ENCODE results near the gene GTF2A1.

Gene GTF2A1

DNA sequence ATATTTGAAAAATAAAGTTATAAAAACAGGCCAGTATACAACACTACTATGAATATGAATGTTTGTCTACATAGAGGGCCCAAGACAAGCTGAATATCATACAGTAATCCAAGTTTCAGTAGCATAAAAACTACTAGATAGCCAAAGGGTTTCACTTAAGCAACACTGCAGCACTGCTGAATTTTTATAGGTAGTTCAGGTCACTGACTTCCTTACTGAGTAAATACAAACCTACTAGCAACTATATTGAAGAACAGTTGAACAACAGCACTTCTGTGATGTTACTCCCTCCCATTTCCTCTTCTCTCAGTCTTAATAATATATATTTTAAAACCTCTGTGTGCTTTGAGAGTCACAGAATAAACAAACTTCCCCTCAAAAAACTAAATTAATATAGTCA lies 42.7 kb downstream of the GTF2A1 start:
- no peak for DNase-seq (ENCODE audit: low read depth in 2 of 2)

DNA sequence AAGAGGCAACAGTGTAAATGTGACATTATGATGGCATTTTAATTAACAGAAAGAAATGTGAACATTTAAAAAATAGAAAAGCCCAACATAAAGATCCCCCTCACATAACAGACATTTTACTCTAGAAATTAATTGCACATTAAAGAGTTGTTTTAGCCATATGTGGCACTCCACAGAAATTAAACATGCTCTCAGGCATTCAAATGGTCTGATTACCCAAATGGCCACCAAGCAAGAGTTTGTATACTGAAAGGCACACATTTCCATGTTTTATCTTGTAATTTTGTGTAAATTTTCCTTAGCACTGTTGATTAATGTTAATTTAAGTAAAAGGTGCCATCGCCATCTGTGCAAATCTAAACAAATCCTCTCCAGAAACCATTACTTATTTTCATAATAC lies 43.5 kb downstream of the GTF2A1 start:
- no peak for DNase-seq (ENCODE audit: low read depth in 2 of 2)

DNA sequence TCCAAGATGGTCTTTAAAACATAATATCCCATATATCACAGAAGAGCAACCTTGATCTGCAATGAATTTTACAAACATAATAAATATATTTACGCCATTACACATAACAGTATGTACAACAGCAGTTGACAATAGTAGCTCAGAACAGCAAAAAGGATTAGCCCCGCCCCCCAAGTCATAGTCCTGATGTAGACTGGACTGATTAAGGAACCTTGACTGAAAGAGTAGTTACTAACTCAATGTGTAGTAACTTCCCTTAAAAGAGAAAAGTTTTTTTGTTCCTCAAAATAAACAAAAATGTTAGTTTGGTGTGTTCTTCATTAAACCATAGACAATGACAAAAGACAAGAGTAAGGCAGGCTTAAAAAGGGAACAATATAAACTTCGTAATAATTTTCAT lies 44.5 kb downstream of the GTF2A1 start:
- DNase-seq (ENCODE audit: low read depth in 2 of 2) = no peak

DNA sequence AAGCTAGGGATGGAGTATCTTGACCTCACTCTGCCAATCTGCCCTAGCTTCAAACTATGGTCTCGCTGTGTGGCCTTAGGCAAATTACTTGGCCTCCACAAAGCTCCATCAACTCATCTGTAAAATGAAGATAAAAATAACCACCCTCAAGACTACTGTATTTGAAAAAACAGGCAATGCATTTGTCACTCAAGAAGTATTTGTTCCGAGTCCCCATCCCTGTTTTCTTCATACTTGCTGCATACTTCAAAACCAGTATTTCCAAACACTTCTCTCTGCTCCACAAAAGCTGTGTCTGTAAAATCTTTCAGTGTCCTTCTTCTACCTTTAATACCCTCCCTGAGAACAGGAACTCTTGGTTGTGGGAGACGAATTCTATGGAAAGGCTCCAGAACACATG lies 47.9 kb downstream of the GTF2A1 start:
- DNase-seq (ENCODE audit: low read depth in 2 of 2) = no peak

DNA sequence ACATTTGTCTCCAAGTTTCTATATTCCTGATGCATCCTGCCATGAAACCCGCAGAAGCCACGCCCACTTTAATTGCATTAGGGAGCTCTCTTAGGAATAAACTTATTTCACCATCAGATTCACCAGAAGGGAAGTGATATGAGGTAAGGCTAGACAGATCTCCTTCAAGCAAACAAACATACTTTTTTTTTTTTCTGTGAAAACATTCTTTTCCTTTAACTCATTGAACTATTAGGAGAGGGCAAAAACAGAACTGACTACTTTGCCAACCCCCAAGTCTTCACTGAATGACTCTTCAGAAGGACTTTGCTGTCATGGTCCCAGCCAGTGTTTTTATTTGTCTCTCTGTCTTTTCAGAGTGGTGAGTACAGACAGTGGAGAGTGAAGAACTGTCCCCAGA lies 48.4 kb downstream of the GTF2A1 start:
- no peak for DNase-seq (ENCODE audit: low read depth in 2 of 2)

DNA sequence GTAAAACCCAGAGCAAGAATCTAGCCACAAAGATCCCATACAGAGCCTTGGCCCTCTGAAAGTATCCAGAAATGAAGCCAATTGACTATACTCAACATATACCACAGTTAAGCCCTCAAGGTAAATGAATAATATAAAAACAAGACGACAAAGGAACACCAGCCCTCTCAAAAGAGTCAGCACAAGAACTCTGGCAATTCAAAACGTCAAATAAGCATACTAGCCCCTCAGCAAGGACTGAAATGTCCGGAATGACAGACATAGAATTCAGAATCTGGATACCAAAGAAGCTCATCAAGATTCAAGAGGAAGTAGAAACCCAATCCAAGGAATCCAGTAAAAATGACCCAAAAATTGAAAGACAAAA lies 49.9 kb downstream of the GTF2A1 start:
- DNase-seq (ENCODE audit: low read depth in 2 of 2) = no peak

DNA sequence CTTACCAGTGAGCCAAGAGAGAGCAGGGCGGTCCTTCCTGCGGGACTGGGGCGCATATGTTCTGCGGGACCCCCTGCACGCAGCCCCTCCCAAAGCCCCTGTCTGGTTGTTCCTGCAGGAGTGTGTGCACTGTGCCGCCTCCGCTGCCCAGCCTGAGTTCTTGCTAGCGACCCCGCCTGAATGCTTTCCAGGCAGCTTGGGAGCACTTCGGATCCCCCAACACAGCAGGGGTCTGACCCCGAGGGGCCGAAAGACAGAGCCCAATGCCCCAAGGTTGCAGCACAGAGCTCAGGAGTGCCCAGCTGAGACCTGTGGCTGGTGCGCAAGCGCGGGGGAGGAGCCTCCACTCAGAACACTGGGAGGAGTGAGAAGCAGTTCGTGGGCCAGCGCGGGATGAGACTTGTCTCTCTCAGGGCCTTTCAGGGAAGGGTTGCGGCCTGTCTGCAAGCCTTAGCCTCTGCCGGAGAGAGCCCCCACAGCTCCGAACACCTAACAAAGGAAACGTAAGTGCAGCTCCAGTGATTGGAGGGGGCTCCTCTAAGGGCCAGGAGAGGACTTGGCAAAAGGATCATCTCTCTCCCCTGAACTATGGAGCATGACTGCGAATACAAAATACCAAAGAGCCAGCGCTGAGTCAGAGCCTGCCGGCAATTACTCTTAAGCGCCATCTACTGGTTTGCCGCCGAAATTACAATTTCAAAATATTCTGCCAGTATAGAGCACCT lies 50.5 kb downstream of the GTF2A1 start:
- DNase-seq (ENCODE audit: low read depth in 2 of 2) = peak; percentile 83 to 84

DNA sequence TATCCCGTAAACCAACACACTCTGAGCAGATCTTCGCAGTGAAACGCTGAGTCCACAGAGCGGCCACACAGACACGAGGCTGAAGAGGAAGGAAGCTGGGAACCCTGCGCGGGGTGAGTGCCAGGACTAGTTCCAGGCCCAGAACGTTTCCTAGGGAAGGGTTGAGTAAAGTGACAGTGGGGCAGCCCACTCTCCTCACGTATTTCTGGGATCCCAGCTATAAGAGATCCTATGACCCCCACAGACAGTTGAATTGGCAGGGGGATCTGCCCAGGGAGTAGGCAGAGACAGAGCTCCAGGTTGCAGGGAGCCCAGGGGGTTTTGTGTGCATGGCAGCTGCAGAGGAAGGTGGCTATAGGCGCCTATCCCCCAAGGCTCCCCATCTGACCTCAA lies 51.1 kb downstream of the GTF2A1 start:
- no peak for DNase-seq (ENCODE audit: low read depth in 2 of 2)

DNA sequence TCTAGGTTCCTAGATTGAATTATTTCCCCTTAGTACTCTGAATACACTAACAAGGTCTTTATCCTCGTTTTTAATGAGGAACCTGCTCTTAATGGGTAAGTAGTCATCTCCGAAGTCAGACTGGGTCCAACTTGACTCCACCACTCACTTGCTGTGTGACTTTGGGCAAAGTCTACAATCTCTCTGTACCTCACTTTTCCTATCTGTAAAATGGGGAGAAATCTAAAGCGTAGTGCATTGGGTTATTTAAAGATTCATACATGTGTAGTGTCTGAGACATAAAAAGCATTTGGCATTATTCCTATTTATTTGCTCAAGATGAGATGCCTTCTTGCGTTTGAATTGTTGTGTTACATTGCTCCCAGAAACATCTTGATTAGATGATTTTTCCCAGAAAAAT lies 51.5 kb downstream of the GTF2A1 start:
- no peak for DNase-seq (ENCODE audit: low read depth in 2 of 2)

DNA sequence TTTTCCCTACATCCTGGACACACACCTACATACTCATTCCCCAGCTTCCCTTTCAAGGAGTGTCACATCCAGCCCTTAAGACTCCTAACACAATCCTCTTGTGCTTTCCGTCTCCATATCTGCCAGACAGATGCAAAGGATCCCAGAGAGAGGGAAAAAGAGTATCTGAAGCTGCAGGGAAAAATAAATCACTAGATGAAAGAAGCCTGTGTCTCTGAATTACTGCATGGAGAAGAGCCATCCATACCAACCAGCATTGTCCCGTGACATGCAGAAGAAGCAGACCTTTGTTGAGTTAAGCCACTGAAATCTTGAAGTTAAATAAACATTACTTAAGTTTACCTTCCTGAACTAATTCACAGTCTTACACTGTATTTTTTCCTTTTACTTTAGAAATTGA lies 54.6 kb downstream of the GTF2A1 start:
- no peak for DNase-seq (ENCODE audit: low read depth in 2 of 2)

DNA sequence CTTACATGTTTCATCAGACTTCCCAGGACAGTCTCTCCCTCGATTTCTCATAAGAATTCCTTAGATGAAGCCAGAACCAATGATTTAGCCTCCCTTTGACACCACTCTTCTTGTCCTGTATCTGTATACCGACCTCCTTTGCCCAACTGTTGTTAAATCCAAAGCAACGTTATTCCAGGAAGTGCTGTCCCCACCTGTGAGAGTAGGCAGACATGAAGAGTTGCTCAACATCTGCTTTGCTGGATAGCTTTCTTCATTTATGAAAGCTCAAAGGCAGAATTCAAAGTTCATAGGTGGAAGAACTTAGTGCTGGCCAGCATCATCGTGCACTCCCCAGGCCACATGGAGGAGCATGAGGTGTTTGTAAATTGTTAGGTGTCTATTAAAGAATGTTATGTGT lies 55.6 kb downstream of the GTF2A1 start:
- DNase-seq (ENCODE audit: low read depth in 2 of 2) = no peak

DNA sequence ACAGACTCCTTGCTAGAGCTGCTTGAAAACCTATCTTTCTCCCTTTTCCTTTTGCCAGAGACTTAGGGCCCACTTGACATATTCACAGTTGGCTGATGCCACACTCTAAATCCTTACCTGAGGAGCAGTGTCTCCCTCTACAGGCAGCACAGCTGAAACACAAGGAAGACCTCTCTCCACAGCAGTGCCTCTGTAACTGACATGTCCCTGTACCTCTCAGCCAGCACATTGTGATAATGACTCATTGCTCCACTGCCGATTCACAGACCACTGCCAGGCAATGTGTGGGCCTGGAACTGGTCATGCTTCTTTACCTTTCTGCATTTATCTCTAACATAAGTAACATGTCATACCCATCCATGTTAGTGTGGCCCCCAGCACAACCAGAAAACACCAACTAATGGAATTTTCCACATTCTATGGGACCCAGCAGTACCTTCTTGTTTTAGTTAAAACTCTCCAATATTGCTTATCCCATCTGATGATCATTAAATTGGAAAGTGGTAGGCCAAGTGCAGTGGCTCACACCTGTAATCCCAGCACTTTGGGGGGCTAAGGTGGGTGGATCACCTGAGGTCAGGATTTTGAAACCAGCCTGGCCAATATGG lies 56.5 kb downstream of the GTF2A1 start:
- DNase-seq (ENCODE audit: low read depth in 2 of 2) = peak; percentile 69 to 71

DNA sequence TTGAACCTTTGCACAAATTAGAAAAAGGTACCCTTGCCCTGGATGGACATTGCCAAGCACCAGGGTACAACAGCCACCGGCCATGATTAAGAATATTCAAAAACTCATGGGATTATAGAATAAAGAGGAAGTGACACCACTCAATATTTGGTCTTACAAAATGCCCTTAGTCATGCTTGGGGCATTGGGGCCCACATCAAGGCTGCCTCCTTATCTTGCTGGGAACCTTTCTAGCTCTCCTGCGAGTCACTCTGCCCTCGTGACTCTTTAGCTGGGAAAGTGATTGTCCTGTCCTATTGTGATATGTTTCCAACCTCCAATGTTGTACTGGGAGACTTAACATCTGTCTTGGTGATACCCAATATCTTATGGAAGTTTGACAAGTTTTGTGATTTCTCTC lies 57.8 kb downstream of the GTF2A1 start:
- no peak for DNase-seq (ENCODE audit: low read depth in 2 of 2)

DNA sequence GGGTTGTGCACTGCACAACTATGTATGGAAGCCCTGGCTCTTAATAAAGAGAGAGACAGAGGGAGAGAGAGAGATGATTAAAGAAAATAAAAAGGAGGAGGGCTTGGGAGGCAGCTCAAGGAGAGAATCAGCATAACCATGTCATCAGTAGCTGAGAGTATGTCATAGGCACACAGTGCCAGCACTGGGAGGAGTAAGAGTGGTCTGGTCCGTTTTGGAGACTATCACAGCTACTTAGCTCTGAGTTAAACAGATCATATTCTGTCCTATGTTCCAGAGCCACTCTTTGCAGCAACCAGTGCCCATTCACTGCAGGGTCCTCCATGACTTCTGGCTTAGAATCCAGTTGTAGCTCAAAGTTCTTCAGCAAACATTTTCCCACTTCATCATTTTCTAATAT lies 59.0 kb downstream of the GTF2A1 start:
- DNase-seq (ENCODE audit: low read depth in 2 of 2) = no peak

DNA sequence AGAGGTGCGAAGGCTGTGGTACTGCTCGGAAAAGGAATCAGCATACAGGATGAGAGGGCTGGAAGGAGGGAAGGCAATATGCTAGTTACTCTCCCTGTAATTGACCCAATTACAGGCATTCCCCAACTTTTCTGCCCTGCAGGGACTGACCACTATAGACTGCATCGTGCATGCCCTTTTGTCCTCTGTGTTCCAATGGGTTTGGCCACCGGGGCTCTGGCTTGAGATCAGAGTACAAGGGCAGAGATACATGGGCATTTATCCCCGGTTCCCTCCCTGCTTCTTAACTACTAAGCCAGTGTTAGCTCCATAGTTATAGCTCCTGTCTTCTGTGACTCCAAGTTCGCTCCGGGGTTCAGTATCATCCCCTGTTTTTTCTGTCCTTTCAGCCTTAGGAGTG lies 59.7 kb downstream of the GTF2A1 start:
- DNase-seq (ENCODE audit: low read depth in 2 of 2) = no peak

DNA sequence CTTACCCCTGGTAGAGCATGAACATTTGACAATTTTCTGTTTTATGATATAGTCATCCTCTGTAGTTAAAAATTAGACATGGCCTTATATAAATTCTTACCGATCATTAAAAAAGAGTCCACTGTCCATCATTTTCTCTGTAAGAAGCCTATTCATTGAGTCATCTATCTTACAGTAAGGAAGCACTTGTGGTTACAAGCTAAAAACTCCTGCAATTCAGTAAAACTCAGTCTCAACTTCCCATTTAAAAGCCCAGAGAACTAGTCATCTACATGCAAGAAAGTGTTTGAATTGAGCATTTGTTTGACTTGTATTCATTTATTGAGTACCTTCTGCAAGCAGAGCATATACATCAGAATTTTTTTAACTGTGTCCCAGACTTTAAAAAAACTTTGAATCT lies 63.3 kb downstream of the GTF2A1 start:
- DNase-seq (ENCODE audit: low read depth in 2 of 2) = no peak

DNA sequence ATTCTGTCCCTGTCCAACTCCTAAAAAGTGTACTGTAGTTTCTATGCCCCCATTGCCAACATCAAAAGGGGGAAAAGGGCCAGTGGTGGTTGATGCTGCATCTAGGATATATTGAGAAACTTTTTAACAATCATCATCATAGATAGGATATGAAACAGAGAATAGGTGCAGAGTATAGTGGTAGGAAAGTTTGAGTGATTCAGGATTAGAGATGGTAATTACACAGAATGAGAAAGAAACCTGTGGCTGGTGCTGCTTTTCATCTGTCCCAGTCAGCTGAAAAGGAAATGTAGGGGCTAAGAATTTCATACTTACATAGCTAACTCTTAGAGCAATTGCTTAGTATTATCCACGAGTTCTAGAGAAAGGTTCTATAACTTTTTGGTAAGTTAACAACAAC lies 67.6 kb downstream of the GTF2A1 start:
- DNase-seq (ENCODE audit: low read depth in 2 of 2) = peak in 1 of 2 donors; percentile 3

DNA sequence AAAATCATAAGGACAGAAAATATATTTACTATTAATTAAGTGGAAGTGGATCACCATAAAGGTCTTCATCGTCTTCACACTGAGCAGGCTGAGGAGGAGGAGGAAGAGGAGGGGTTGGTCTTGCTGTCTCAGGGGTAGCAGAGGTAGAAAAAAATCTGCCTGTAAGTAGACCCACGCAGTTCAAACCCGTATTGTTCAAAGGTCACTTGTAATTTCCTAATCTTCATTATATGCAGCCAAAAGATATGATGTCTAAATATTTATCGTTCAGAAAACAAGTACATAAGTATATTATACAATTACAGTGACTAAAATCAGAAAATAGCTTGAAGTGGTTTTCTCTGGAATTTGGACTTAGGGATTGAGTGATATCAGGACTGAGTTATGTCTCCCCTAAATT lies 72.1 kb downstream of the GTF2A1 start:
- DNase-seq (ENCODE audit: low read depth in 2 of 2) = no peak

DNA sequence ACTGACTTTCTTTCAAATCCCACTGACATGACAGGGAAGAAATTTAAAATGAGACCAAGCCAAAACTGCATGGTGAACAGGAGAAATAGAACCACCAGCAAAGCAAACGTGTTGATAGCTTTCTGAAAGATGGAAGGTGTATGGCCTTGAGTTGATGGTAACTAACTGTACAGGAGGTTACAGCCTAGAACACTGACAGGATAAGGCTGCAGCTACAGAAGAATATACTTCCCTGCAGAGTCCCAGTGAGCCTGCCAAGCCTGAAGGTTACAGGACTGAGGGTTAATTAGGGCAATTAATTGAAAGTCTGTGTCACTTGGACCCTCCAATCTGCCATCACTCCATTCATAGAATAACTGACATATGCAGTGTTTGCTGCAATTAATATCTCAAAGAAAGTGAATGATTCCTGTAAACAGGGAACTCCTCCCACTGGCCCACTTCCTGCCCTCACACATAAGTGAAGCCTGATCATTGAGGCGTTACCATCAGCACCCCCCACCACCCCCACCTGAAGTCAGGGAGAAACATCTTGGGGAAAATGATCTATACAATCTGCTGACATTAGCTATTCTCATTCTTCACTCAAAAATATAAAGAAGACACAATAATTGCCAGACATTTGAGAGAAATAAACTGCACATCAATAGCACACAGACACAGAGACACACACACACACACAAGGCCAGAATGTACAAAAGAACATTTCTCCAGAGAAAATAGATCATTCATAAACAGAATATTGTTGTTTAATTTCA lies 73.4 kb downstream of the GTF2A1 start:
- DNase-seq (ENCODE audit: low read depth in 2 of 2) = no peak

DNA sequence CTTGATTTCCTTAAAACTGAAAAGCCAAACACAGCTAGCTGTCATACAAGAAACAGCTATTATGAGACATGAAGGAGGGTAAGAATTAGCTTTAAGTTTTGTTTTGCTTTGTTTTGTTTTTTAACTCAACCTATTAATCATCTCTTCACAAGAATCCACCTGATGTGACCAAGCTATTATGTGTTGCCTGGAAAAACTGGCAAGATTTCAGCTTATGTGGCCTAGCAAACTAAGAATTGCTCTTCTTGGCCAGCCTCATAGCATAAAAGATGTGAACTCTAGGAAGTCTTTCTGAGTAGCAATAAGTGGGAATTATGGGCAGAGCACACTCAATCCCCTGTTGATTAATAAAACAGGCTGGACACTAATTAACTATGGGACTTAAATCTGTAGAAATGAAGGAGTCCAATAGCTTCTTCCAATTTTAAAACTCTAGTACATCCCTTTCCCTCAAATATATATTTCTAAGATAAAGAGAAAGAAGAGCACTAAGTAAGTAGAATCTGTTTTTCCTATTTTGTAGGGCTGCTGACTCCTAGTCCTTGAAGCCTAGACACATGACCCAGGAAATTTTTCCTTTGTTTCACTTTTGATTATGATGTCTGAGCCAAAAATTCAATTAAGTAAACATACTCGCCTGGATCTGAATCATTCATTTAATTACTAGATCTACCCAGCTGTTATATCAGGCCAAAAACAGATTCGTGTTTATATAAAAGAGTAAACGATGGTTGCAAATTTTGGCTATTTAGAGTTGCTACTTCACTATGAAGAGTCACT lies 75.7 kb downstream of the GTF2A1 start:
- no peak for DNase-seq (ENCODE audit: low read depth in 2 of 2)

DNA sequence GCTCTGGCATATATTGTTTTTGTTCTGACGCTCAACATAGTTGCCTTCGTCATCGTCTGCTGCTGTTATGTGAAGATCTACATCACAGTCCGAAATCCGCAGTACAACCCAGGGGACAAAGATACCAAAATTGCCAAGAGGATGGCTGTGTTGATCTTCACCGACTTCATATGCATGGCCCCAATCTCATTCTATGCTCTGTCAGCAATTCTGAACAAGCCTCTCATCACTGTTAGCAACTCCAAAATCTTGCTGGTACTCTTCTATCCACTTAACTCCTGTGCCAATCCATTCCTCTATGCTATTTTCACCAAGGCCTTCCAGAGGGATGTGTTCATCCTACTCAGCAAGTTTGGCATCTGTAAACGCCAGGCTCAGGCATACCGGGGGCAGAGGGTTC lies 77.0 kb downstream of the GTF2A1 start:
- DNase-seq (ENCODE audit: low read depth in 2 of 2) = no peak

DNA sequence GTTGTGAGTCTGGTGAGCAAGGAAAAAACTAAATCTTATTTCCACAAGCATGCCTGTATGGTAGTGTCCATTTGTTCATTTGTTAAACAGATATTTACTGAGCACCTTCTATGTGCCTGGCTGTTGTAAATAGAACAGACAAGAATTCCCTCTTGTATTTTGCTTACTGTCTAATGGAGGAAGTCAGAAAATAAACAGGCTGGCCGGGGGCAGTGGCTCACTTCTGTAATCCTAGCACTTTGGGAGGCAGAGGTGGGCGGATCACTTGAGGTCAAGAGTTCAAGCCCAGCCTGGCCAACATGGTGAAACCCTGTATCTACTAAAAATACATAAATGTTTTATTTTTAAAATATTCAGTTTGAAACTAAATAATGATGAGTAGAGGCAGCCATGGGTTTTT lies 79.3 kb downstream of the GTF2A1 start:
- DNase-seq (ENCODE audit: low read depth in 2 of 2) = no peak

DNA sequence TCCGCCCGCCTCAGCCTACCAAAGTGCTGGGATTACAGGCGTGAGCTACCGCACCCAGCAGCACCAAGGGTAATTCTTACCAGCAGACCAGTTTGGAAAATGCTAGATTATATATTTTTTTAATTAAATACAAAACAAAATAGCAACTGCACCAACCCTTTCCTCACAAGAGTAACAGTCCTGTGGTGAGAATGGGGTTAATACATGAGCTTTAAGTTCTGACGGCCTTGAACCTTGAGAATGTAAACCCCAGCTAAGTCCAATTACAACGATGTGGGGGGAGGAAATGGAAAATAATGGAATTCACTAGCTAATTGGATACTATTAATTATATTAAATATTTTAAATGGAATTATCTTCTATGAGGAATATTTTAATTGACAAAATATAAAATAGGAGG lies 82.3 kb downstream of the GTF2A1 start:
- DNase-seq (ENCODE audit: low read depth in 2 of 2) = no peak
